ENCODE measurements around the gene MZT2A.
"Not testable (repeated sequence)": the region's sequence is repeated elsewhere in the genome, so short reads cannot be mapped to it uniquely, and the experiment has no call there.

Gene MZT2A

DNA sequence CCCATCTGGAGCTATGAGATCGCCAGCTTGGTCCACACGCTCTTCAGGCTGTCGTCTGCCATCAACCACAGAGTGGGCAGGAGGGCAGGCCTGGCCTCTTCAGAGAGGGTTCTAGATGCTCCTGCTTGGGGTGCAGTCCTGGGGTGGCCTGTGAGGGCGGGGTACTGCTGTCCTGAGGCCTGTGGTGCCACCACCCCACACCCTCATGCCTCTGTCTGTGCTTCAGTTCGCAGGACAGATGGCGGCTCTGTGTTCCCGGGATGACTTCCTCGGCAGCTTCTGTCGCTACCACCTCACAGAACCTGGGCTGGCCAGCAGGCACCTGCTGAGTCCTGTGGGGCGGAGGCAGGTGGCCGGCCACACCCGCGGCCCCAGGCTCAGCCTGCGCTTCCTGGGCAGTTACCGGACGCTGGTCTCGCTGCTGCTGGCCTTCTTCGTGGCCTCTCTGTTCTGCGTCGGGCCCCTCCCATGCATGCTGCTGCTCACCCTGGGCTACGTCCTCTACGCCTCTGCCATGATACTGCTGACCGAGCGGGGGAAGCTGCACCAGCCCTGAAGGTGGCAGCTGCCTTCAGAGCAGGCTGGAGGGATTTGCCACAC, 27.8 kb upstream of the MZT2A start:
- not testable (repeated sequence) for DNase-seq

DNA sequence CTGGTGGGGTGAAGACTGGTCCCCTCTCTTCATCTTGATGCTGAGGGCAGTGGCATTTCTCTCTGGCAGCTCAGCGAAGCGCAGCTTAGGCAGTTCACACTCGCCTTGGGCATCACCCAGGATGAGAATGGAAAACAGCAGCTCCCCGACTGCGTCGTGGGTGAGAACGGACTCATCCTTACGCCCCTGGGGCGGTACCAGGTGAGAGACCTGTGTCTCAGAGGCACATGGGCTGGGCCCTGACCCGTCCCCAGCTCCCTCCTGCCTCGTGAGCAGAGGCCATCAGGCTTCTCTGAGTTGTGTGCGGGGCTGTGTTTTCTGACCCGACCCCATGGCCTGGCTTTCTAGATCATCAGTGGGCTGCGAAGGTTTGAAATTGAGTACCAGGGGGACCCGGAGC, 27.3 kb upstream of the MZT2A start:
- no peak for DNase-seq

DNA sequence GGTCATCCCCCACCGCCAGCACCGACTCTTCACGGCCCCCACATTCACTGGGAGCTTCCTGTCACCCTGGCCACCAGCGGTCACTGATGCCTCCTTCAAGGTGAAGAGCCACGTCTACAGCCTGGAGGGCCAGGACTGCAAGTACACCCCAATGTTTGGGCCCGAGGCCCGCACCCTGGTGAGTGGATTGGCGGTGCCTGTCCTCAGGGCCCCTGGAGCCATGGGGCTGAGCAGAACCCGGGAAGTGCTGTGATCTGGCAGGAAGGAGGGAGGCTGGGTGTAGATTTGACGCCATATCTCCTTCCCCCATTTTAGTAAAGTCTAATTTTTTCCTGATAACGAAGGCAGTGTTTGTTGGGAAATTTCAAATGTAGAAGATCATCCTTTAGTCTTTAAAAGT, 26.3 kb upstream of the MZT2A start:
- not testable (repeated sequence) for DNase-seq

DNA sequence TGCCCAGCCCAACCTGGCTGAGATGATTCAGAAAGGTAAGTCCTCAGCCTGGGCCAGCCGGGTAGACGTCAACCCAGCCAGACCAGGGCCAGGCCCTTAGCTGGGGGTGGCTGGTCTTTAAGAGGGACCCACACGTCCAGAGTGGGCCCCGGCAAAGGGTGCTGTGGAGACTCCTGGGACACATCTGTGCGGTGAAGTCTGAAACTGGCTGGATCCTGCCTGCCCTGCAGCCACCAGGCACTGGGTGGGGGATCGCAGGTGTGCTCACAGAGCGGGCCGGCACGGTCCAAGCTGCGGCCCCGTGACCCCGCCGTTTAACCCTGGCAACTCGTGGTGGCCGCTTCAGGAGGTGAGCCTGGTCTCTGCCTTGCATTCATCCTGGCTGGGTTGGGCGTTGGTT, 25.7 kb upstream of the MZT2A start:
- DNase-seq, result not testable (repeated sequence)

DNA sequence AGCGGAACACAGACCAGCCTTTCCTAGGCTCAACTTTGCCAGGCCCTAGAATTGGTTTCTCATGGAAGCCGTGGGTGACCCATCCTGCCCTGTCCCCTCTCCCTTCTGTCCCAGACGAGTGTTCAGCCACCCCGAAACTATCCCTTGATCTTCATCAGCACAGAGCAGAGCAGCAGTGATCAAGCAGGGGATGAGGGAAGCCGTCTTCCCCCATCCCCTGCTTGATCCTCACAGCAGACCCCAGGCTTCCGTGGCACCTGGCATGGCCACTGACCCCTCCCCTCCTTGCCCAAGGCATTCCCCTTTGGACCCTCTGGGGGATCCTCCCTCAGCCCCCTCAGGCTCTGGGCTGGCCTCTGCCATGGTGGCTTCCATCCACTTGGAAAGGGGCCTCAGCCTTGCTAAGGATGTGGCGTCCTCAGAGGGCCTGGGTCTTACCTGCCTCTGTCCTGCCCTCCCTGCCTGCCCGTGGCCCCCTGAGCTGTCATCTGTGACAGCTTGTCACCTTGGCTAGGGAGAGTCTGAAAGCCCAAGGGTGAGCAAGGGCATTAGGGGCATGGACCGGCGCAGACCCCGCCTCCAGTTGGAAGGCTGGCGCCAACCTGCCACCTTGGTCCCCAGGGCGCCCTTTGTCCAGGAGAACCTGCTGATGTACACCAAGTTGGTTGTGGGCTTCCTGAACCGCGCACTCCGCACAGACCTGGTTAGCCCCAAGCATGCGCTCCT, 25.1 kb upstream of the MZT2A start:
- no peak for DNase-seq

DNA sequence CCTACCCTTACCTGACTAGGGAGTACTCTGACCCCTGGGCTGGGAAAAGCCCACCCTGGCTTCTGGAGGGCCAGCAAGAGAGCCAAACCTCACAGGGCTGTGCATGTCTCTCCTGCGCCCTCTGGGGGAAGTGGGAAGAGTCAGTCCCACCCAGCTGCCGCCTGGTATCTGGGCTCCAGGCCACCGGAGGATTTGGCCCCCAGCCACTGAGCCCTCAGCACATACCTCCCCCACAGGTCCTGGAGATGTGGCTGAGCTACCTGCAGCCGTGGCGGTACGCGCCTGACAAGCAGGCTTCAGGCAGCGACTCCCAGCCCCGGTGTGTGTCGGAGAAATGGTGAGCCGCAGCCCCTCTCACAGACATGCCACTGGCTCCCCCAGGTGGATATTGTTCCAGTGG, 24.4 kb upstream of the MZT2A start:
- DNase-seq, result peak; percentile 7

DNA sequence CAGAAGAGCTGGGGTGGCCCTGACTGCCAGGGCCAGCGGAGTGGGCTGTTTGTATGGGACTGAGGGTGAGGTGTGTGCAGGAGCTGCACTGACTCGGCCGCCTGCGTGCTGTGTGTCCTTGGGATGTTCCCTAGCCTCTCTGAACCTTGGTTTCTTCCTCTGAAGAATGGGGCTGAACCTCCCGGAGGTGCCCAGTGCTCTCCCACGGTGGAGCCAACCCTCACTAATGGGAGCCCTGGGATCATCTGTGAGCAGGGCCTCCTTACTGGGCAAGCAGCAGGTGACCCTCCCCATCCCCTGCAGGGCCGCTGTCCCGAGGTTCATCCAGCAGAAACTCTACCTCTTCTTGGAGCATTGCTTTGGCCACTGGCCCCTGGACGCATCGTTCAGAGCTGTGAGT, 23.8 kb upstream of the MZT2A start:
- DNase-seq, result no peak

DNA sequence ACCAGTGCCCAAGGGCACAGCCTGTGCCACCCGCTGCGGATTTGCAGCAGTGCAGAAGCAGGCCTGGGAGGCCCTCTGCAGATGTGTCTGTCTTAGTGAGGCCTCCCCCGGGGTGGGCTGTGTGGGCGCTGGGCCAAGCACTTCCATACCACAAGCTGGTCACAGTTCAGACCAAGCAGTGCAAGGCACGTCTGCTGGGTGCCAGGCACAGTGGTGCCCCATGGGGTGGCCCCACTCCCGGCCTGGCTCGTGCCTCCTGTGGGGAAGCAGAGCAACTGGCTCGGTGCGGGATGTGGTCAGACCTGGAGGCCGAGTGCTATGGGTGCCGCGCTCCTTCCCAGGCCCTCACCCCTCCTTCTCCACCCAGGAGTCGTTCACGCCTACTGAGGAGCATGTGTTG, 23.0 kb upstream of the MZT2A start:
- DNase-seq, result not testable (repeated sequence)

DNA sequence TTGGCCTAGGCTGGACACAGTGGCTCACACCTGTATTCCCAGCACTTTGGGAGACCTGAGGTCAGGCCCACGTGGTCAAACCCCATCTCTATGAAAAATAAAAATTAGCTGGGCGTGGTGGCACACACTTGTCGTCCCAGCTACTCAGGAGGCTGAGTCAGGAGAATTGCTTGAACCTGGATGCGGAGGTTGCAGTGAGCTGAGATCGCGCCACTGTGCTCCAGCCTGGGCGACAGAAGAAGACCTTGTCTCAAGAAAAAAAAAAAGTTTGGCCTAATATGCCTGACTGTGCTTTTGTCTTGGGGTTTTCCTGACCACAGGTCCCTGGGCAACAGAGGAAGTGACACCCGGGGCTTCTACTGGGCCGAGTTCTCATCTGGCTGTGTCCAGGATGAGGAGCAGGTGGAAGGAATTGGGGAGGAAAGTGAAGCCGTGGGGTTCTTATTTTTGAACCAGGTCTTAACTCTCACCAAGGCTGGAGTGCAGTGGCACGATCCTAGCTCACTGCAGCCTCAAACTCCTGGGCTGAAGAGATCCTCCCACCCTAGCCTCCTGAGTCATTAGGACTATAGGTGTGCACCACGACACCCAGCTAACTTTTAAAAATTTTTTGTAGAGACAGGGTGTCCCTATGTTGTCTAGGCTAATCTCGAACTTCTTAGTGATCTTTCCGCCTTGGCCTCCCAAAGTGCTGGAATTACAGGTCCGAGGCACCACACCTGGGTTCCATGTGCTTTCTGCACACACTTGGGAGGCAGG, 22.4 kb upstream of the MZT2A start:
- not testable (repeated sequence) for DNase-seq

DNA sequence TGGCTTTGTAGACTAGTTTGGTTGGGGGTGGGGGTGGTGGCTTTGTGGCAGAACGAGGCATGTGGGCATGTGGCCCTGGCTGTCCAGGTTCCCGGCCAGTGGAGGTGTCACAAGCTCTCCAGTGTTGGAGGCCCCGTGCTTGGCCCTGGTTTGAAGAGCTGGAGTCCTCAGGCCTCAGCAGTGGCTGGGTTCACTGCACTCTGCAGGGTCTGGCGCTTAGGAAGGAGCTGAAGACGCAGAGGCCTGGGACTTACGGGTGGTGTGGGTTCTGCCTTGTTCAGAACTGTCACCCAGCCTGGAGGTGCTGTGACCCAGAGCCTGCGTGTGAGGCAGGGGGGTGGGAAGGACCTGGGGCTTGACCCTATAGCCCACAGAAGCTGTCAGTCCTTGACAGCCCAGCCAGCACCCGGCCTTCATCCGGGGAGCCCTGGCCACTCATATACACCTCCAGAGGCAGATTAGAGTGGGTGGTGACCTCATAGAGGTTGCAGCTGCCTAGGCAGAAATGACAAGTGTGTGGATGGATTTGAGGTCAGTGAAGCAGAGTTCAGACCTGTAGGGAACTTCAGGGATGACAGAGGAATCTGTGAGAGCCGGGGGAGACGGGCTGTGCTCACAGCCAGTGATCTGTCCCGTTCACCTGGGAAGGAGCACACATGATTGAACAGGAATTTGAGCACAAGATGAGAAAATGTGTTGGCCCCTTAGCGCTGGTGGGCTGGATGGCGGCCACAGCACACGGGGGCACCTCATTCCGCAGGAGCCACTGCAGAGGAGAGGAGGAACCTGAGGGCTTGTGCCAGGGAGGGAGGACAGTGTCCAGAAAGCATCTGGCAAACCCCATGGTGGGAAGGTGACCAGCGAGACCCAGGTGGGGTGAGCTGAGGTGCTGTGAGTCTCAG, 20.0 kb upstream of the MZT2A start:
- not testable (repeated sequence) for DNase-seq

DNA sequence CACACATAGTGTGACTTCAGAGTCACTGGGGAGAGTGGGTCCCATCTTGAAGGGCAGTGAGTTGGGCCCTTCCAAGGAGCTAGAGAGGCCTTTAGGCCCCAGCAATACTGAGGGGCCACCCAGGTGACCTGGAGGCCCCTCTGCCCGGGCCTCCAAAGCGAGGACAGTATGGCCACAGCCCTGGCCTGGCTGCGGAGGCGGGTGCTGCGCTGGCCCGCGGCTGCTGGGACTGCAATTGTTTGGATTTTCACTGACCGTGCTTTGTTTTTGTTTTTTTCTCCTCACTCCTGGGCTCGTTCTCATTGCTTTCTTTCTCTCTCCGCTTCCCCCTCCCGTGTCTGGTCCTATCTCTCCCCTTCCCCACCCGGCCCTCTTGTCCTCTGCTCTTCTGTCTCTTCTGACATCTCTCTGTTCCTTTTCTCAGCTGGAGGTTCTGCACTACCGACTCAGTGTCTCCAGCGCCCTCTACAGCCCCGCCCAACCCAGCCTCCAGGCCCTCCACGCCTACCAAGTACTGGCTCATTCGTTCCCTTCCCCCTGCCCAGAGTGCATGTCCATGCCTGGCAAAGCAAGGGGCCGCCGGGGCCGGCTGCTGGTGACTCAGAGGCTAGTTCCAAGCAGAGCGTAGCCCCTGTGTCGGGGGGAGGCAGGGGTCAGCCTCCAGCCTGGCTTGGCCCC, 19.2 kb upstream of the MZT2A start:
- DNase-seq, result not testable (repeated sequence)

DNA sequence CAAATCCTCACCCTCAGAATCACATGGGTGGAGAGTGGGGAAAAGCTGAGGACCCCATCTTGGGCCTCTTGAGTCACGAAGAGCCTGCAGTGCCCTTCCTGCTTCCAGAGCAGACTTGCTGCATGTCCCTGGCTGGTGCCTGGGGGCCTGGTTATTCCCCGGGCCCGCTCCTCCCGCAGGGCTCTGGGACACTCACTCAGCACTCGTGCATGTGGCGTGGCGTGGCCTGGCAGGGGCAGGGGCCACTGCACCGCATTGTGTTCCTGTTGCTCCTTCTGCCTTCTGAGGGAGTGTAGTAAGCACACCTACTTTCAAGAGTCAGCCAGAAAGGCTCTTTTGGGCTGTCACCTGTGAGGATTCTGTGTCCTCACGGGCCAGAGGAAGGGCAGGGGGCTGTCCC, 17.4 kb upstream of the MZT2A start:
- DNase-seq, result no peak

DNA sequence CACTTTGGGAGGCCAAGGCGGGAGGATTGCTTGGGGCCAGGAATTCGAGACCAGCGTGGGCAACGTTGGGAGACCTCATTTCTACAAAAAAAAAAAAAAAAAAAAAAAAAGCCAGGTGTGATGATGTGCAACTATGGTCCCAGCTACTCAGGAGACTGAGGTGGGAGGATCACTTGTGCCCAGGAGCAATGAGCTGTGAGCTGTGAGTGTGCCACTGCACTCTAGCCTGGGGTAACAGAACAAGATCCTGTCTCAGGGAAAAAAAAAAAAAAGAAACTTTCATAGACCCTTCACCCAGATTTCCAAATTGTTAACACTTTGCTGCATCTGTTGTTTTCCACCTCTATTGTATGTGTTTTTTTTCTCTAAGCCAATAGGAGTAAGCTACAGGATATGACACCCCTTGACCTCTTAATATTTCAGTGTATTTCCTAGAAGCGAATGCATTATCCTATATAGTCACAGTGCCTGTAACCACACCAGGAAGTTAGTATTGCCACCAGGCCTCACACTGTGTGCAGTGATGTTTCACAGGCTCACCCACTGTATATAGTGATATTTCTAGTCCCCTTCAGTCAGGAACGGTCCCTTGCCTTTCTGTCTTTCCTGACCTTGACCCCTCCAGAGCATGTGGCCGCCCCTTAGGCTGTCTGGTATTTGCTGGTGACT, 12.0 kb upstream of the MZT2A start:
- not testable (repeated sequence) for DNase-seq

DNA sequence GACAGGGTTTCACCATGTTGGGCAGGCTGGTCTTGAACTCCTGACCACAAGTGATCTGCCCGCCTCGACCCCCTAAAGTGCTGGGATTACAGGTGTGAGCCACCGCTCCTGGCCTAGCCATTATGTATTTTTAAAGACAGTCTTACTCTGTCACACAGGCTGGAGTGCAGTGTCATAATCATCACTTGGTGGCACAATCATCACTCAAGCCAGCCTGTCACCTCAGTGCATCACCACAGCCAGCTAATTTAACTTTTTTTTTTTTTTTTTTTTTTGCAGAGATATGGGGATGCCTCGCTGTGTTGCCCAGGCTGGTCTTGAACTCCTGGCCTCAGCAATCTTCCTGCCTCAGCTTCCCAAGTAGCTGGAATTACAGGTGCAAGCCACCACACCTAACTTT, 11.4 kb upstream of the MZT2A start:
- not testable (repeated sequence) for DNase-seq

DNA sequence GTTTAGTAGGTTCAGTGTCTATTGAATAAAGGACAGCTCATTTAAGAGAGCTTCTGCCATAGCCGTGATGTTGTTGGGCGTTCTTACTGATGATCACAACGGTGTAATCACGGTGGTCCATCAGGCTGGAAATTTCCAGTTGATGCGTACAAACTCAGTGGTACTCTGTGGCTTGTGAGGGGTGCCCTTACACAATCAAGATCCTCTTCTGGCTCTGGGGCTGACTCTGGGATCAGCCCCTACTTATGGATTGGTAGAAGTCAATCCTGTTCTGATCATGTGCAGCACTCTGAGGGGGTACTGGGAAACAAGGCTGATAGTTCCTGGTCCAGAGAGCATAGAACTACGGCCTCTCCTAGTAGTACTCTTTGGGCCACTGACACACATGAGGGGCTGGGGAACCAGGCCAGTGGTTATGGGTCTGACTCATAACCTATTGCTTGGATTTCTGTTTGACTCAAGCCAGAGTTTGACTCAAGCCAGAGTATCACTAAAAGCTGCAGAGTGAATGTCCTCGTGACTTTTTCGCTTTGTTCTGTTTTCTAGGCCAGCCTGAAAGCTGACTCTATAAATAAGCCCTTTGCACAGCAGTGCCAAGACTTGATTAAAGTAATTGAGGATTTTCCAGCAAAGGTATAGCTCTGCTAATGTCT, 6.2 kb upstream of the MZT2A start:
- DNase-seq, result not testable (repeated sequence)

DNA sequence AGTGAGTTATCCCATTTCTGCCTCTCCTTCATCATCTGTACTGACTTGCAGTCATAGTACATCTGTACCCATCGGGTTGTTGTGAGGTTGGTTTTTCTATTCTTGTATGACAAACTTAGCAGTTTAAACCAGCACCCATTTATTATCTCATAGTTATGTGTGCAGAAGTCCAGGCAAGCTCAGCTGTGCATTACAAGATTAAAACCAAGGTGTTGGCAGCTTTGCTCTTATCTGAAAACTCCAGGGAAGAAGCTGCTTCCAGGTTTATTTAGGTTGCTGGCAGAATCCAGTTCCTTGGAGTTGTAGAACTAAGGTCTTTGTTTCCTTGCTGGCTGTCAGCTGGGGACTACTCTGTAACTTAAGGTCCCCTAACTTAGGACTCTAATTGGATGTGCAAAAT, 3.3 kb upstream of the MZT2A start:
- DNase-seq, result not testable (repeated sequence)

DNA sequence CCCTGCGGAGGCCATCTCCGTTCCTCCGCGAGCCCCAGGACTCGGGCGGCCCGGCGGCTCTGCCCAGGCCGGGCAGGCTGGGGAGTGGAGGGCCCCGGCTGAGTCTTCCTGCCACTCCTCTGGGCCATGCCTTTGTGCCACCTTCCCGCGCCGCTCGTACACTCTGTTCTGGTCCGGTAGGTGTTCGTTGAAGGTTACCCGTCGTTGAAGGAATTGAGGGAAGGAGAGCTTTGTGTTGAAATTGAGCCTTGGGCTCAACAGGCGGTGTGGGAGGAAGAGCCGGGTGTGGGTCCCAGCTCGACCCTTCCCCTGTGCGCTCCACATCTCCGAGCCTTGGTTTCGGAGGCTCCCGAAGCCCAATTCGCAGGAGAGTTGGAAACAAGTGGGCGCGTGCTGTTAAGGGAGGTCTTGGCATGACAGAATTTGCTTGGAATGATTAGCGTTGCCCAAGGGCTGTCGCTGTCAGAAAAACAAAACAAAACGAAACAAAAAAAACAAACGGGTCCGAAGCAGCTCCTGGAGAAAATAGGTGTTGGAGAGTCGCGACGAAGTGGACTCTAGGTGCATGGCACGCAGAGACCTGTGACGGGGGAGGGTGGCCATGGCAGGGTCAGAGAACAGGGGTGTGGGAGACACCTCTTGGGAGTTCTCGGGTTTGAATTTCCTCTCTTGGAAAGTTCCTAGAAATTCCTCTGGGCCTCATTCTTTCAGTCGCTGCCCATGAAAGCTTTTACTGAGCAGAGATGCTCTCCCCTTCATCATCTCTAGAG, 1.2 kb upstream of the MZT2A start:
- no peak for DNase-seq

DNA sequence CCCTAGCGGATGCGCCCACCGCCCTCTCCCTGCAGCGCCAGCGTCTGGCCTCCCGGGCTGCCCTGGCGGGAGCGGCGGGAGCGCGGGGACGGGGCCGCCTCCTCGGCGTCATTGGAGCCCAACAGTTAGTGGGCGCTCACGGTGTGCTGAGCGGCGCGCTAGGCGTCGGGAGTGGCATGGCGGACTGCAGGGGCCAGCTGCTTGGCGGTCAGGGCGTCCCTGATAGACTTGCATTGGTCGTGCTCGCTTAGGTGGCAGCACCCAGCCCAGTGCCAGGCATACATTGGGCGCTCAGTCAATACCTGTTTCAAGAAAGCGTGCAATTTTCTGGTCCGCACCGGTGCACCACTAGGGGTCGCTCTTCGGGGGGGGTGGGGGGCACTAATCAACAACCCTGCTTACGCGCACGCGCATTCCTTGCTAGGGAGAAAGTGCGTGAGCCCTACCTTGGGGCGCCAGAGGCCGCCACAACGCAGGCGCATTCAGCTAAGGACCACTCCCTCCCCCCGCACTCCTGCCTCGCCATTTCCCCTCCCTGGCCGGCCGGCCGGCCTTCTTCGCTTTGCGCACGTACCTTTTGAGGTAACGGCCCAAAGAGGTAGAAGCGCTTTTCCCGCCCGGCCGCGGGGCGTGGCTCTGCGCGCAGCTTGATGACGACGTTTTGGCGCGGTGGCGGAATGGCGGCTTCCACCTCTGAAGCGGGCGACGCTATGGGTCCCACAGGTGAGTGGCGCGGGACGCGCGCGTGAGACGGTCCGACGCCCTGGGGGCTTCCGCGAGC, 411 bp upstream of the MZT2A start:
- peak; percentile 95 for DNase-seq

DNA sequence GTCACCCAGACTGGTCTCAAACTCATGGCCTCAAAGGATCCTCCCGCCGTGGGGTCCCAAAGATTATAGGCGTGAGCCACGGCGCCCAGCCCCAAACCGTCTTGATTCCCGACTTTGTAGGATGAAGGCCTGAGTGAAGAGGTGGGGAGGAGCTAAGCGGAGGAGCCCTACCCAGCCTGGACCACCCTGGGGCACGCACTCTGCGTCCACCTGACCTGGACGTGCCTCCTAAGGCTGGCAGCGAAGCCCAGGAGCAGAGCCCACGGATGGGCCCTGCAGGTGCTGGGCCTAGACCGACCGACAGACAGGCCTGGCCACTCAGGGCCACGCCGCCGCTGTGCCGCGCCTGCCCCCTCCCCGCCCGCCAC, 744 bp downstream of the MZT2A start:
- not testable (repeated sequence) for DNase-seq
